Colonic mucosa (tissue), 4 donors: ENCODE measurements around the gene NACC2. TPM values are rescaled to one million over a fixed set of nuclear protein-coding genes. Genes with fewer than 3 reads are reported as not detected.
"Not testable (repeated sequence)": the region's sequence is repeated elsewhere in the genome, so short reads cannot be mapped to it uniquely, and the experiment has no call there.

ENCODE experiments used
- DNase-seq: peaks from one replicate; pipeline ENCODE4 v3.0.0-alpha.2; 2020
- H3K27ac ChIP-seq: fragments of 200-600 bp; one replicate; pipeline ENCODE4 v1.8.0; 2021
- H3K27me3 ChIP-seq: fragments of 200-600 bp; one replicate; pipeline ENCODE4 v1.8.0; 2021
- H3K36me3 ChIP-seq: fragments of 200-600 bp; one replicate; pipeline ENCODE4 v1.8.0; 2021
- H3K4me1 ChIP-seq: fragments of 200-600 bp; one replicate; pipeline ENCODE4 v1.8.0; 2021; ENCODE audit warnings: mild to moderate bottlenecking
- H3K4me3 ChIP-seq: fragments of 200-600 bp; one replicate; pipeline ENCODE4 v1.8.0; 2021
- H3K9ac ChIP-seq, 2 donors: one replicate each; pipeline ENCODE4 v1.7.0; 2013; ENCODE audit warnings: control low read depth in 2 of 2, low read depth in 2 of 2, low read length in 2 of 2
- H3K9me3 ChIP-seq: fragments of 200-600 bp; one replicate; pipeline ENCODE4 v1.8.0; 2021
- intact Hi-C: fragments of 100-400 bp; cut with DNase I; formaldehyde crosslinking; loops from one replicate; pipeline ENCODE4 v1.14.1; 2022
- total RNA-seq, 2 donors: library from RNA; stranded (reverse); fragmentation: NEBNext Ultra II Directional in 1 of 2; extraction: Animal tissue kit (Norgen Biotek cat#: 25700) in 1 of 2; gene quantifications; one replicate each; pipeline ENCODE4 v1.2.1, GENCODE V29; 2021
- TF ChIP-seq, protein P1 (sequence below): fragments of 200-600 bp; IDR thresholded peaks from one replicate; pipeline ENCODE4 v1.8.0; 2022; ENCODE audit warnings: antibody characterized with exemption, mild to moderate bottlenecking
- donor health status: healthy.
- donor health status: DM: no; HTN: no; CAD: no.
- donor health status: DM: no; HTN: no; CAD: no.

Gene NACC2
- total RNA-seq, 2 donors from 2014 or later = 20.3 to 21.0 TPM

DNA sequence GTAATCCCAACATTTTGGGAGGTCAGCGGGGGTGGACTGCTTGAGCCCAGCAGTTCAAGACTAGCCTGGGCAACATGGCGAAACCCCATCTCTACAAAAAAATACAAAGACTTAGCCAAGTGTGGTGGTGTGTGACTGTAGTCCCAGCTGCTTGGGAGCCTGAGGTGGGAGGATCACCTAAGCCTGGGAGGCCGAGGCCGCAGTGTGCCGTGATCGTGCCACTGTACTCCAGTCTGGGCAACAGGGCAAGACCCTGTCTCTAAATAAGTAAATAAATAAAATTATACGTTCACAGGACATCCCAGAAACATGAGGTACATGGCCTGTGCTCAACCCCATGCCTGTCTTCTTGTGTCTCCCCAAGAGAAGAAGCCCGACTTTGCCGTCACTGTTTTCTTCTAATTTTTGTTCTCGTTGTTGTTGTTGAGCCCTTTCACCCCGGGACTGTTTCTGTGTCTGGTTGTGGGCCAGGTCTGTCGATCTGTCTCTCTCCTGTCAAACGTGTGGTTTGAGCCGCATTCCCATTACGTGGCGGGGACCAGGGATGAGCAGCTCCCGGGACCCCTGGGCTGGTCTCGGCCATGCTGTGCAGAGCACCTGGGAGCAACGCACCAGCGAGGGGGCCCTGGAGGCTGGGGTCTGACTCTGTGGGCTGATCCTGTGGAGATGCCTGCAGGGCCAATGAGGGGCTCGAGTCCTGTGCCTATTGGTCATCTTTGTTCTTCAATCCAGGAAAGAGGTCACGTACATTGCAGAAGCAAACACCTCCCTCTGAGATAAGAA is 32.2 kb downstream of the NACC2 start:
- TF ChIP-seq, protein P1, sequence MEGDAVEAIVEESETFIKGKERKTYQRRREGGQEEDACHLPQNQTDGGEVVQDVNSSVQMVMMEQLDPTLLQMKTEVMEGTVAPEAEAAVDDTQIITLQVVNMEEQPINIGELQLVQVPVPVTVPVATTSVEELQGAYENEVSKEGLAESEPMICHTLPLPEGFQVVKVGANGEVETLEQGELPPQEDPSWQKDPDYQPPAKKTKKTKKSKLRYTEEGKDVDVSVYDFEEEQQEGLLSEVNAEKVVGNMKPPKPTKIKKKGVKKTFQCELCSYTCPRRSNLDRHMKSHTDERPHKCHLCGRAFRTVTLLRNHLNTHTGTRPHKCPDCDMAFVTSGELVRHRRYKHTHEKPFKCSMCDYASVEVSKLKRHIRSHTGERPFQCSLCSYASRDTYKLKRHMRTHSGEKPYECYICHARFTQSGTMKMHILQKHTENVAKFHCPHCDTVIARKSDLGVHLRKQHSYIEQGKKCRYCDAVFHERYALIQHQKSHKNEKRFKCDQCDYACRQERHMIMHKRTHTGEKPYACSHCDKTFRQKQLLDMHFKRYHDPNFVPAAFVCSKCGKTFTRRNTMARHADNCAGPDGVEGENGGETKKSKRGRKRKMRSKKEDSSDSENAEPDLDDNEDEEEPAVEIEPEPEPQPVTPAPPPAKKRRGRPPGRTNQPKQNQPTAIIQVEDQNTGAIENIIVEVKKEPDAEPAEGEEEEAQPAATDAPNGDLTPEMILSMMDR = no peak
- Histone ChIP-seq H3K27ac (no peak overlapping the region), H3K9me3 (no peaks in the 10 kb centered on the region), H3K9ac (no peak overlapping the region), H3K4me3 (no peak overlapping the region), H3K36me3 (no peaks in the 10 kb centered on the region), H3K27me3 (no peaks in the 10 kb centered on the region), H3K4me1 (peaks cover 15% of the 10 kb centered on the region)
- DNase-seq = no peak
- intact Hi-C loops = no loop called here

DNA sequence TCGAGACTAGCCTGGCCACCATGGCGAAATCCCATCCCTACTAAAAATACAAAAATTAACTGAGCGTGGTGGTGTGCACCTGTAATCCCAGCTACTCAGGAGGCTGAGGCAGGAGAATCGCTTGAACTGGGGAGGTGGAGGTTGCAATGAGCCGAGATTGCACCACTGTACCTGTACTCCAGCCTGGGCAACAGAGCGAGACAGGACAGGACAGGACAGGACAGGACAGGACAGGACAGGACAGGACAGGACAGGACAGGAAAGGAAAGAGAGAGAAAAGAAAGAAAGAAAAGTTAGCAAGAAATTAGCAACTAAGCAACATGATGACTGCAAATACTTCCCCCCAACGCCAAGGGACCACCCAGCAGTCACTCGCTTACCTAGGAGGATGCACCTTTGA is 33.2 kb downstream of the NACC2 start:
- DNase-seq, H3K4me3 ChIP-seq, H3K9ac ChIP-seq, intact Hi-C loops, H3K27ac ChIP-seq, H3K9me3 ChIP-seq, H3K27me3 ChIP-seq, H3K36me3 ChIP-seq: not testable (repeated sequence)
- H3K4me1 ChIP-seq = peaks cover 15% of the 10 kb centered on the region

DNA sequence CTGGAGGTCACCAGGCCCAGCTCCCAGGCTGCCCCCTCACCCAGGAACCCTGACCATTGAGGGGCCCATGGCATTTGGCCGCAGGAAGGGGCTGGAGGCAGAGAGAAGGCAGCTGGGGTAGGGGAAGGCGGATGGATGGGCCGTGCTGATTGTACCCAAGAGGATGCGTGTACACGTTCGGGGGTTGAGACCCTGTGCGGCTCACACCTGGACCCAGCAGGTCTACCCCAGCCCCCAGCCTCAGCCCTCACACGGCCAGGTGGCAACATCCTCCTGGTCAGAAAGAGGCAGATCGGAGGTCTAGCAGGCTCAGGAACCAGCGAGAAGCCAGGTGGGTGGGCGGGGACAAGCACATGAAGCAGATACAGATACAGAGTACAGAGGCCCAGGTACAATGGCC is 33.7 kb downstream of the NACC2 start:
- no peak overlapping the region for H3K9ac ChIP-seq
- no peaks in the 10 kb centered on the region for H3K36me3 ChIP-seq
- H3K9me3 ChIP-seq = no peaks in the 10 kb centered on the region
- H3K4me1 ChIP-seq = peaks cover 15% of the 10 kb centered on the region
- H3K27ac ChIP-seq = no peak overlapping the region
- TF ChIP-seq, protein P1 = no peak
- intact Hi-C loops = no loop called here
- no peaks in the 10 kb centered on the region for H3K27me3 ChIP-seq
- DNase-seq = no peak
- no peak overlapping the region for H3K4me3 ChIP-seq

DNA sequence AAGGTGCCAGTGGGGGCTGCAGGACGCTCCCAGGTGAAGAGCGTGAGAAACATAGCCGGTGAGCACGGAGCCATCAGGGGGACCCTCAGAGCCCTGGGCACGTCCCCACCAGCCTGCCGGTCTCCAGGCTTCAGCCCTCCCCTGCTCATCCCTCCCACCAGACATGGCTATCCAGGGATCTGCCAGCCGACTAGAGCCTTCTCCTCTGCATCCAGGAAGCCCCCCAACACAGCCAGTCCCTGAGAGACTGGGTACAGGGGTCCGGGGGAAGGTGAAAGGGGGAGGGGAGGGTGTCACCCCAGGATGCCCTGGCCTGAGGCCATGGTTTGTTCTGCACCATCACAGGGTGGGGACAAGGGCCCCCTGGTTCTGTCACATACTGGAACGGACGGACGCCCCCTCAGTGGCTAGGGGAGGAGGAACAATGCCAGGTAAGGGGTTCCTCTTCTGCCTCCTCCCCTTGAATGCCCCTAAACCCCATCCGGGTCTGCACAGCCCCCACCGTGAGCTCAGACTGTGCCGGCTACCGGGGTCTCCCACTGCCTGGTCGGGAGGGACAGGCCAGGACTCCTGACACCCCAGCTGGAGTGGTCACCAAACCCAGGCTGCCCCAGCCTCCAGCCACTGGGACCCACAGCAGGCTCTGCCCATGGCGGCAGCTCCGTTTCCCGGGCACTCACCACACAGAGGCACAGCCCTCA is 34.3 kb downstream of the NACC2 start:
- Histone ChIP-seq H3K4me3 (no peak overlapping the region), H3K27me3 (no peaks in the 10 kb centered on the region), H3K36me3 (no peaks in the 10 kb centered on the region), H3K27ac (no peak overlapping the region), H3K9ac (no peak overlapping the region), H3K4me1 (peaks cover 15% of the 10 kb centered on the region), H3K9me3 (no peaks in the 10 kb centered on the region)
- intact Hi-C loops = no loop called here
- TF ChIP-seq, protein P1 = no peak
- DNase-seq = no peak

DNA sequence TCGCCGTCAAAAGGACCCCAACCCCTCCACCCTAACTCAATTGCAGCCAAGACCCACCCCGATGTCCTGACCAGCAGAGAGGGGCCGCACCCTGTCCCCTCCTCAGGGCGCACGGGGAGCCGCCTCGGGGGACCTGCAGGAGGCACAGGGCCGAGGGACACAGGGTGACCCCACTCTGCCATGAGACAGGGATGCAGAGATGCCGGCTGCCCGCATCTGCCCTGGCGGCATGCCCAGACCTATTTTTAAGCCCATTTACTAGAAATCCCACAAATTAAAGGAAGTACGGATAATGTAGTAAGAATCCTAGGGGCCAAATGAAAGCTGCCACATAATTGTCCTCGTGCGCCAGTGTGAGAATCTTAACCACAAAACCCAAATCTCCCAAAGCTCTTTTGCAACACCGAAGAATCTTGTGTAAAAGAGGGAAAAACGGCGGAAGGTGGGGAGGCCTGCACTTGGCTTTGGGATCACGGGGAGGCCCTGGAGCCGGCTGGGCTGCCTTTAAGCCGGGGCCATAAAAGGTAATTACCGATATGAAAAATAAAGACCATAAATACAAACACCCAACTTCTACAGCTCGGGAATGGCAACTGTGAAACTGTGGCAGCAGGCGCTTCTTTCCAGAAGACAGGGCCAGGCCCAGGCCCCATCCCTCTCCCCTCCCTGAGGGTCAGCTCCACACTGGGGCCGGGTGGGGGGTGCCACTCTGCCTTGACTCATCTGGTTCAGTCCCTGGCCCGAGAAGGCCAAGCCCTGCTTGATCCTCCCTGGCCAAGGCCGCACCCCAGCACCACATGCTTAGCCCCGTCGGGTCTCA is 35.0 kb downstream of the NACC2 start:
- Histone ChIP-seq H3K27me3 (no peaks in the 10 kb centered on the region), H3K4me1 (peaks cover 15% of the 10 kb centered on the region), H3K36me3 (no peaks in the 10 kb centered on the region), H3K27ac (no peak overlapping the region), H3K9ac (no peak overlapping the region), H3K4me3 (no peak overlapping the region), H3K9me3 (no peaks in the 10 kb centered on the region)
- TF ChIP-seq, protein P1 = no peak
- intact Hi-C loops = no loop called here
- DNase-seq = no peak
